HuH-7.5 (cell line): ENCODE results near the gene NFIX.

Source experiments
- DNase-seq: peaks from one replicate; pipeline ENCODE4 v3.0.0; 2011; ENCODE audit warnings: low spot score

Gene NFIX

DNA sequence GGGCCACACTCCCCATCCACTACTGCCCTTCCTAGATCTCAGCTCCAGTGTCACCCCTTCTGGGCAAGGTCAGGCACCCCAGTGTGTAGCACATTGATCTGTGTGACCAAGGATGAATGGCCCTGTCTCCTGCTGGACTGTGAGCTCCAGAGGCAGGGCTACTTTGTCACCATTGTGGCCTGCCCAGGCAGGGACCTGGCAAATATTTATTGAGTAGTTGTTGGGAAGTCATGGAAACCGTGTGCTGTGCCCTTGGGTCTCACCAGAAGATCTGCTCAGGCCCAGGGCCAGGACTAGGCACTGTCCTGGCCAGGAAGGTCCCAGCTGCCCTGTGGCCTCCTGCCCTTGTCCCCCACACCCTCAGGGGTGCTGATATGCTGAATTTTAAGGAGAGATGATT, 133.3 kb downstream of the NFIX start:
- DNase-seq = no peak

DNA sequence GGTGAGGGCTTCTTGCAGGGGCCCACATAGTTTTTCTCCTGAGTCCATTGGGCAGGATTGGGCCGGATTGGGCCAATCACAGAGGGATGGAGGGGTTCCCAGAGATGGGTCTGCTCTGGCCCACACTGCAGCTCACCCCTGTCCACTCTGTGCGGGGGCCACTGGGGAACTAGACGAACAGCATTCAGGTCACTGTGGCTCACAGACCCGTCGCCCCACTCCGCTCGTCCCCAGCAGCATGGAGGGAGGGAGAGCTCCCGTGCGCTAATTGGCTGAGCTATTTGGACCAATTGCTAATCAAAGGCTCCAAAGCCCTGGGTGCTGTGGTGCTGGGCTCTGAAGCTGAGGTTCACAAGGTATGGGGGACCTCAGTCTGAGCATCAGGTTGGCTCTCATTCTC, 134.1 kb downstream of the NFIX start:
- no peak for DNase-seq

DNA sequence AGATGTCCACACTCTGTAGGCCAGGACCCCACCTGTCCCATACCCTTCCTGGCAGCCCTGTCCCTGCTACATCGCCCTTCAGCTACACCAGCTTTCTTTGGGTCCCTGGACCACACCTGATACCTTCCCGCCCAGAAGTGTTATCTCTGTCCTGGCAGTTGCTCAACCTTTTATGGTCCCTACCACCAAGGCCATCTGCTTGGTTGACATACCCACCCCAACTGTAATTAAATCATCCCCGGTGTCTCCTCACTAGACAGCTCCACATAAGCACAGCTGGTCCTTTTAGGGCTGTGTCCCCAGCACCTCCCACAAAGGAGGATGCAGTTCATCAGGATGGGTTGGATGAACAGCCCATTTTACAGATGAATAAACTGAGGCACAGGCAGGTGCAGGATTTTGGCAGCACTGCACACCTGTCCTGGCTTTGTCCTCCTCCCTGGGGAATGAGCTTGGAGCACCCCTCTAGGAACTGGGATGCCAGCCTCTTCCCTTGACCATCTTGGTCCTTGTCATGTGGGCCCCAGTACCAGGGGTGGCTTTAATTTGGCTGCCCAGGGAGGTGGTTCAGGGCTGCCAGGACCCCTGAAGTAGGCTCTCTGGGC, 135.7 kb downstream of the NFIX start:
- DNase-seq = no peak

DNA sequence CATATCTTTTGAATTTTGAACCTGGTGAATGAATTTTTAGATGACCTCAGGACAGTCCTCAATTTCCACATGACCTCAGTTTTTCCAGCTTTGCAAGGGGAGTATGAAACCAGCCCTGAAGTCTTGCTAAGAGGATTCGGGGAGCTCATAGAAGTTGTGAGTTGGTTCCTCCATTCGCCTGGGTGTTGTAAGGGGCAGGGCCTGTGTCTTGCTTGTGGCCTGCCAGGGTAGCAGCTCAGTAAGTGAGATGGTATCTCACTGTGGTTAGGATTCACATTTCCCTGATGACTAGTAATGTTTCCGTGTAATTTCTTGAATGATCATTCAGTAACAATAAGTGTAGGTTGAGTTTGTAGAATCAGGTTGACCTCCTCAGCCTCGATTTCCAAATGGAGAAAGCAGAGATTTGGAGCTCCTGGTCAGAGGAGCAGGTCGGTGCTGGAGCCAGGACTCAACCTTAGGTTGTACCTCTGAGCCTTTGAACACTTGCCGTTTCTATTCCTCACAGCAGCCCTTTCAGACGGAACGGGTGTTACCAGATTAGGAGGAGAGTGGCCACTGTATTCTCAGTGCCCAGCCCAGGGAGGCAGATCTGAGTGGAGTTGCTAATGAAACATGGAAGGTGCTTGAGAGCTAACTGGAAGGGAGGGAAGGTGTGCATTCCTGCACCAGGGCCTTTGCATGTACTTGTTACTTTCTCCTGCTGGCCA, 137.4 kb downstream of the NFIX start:
- DNase-seq = no peak

- no peak for DNase-seq
Observed at GRCh38 chr19:13133241-13133870, 138.1 kb downstream of the NFIX start.

DNA sequence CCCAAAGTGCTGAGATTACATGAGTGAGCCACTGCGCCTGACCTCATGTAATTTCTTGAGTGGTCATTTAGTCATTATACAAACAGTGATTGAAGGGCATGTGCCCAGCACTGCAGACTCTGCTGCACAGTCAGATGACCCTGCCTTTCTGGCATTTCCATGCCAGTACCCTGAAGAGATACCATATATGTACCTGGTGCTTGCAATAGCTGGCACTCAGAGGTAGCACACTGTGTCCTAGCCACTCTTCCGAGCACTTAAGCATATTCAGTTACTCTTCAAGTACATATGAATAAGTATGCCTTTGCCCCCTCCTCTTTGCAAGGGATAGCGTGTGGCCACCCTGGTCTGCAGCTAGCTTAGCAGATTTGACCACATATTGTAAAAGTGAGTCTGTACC, 139.4 kb downstream of the NFIX start:
- no peak for DNase-seq

DNA sequence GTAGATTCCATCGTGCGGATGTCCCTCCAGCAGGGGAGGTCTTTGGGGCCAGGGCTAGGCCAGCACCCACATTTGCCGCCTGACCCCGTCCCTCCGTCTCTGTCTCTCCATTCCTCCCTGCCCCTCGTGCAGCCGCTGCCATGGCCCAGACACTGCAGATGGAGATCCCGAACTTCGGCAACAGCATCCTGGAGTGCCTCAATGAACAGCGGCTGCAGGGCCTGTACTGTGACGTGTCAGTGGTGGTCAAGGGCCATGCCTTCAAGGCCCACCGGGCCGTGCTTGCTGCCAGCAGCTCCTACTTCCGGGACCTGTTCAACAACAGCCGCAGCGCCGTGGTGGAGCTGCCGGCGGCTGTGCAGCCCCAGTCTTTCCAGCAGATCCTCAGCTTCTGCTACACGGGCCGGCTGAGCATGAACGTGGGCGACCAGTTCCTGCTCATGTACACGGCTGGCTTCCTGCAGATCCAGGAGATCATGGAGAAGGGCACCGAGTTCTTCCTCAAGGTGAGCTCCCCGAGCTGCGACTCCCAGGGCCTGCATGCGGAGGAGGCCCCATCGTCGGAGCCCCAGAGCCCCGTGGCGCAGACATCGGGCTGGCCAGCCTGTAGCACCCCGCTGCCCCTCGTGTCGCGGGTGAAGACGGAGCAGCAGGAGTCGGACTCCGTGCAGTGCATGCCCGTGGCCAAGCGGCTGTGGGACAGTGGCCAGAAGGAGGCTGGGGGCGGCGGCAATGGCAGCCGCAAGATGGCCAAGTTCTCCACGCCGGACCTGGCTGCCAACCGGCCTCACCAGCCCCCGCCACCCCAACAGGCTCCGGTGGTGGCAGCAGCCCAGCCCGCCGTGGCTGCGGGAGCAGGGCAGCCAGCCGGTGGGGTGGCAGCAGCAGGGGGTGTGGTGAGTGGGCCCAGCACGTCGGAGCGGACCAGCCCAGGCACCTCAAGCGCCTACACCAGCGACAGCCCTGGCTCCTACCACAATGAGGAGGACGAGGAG, 140.1 kb downstream of the NFIX start:
- DNase-seq = no peak

DNA sequence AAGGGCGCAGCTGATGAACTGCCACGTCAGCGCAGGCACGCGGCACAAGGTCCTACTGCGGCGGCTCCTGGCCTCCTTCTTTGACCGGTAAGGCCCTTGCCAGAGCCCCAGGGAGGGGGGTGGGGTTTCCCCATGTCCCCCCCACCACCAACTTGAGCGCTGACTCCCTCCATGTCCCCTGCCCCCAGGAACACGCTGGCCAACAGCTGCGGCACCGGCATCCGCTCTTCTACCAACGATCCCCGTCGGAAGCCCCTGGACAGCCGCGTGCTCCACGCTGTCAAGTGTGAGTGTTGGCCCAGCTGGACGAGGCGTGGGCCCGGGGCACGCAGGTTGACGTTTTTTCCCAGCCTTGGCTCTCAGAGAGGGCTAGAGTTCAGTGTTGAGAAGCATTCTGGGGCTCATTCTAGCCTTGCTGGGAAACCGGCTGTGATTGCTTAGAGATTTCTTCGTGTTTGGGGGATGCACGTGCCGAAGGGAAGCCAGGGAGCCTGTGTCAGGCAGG, 142.1 kb downstream of the NFIX start:
- no peak for DNase-seq

GRCh38 chr19:13138171-13138915, 143.1 kb downstream of the NFIX start:
- DNase-seq = no peak

DNA sequence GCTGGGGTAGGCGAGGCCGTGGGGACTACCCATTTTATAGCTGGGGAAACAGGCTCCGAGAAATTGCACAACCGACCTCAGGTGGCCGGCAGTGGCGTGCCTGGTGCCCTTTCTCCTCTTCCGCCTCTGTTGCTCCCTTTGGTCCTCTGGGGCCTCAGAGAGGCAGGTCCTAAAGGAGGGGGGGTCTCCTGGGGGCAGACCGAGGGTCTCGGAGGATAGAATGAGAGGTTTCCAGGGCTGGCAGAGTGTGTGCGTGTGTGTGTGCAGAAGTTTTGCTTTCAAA, 143.6 kb downstream of the NFIX start:
- no peak for DNase-seq

DNA sequence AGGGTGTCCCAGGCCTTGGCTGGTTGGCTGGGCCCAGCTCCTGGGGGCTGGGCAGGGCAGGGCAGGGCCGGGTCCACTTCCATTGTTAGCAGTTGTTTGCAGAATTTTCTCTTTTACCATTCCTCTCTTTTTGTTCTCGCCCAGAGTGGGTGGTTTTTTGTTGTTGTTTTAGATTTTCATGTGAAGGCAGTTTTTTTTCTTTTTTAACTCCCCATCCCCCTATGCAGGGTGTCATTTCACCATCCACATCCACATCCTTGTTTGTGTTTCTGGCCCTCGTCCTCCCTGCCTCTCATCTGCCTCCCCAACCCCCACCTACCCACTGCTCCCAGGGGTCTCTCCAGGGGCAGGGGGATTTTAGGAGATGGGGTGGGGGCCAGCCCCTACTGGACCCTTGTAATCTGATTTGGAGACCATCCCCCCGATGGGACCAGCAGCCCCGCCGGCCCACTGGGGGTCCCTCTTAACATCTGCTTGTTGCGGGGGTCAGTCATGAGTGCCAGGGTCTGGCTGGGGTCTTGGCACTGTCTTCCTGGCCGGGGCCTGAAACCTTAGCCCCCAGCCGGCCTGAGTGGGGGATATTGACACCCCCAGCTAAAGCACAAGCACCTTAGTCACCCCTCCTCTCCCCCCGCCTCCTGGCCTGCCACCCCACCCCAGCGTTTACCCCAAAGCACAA, 144.5 kb downstream of the NFIX start:
- no peak for DNase-seq

DNA sequence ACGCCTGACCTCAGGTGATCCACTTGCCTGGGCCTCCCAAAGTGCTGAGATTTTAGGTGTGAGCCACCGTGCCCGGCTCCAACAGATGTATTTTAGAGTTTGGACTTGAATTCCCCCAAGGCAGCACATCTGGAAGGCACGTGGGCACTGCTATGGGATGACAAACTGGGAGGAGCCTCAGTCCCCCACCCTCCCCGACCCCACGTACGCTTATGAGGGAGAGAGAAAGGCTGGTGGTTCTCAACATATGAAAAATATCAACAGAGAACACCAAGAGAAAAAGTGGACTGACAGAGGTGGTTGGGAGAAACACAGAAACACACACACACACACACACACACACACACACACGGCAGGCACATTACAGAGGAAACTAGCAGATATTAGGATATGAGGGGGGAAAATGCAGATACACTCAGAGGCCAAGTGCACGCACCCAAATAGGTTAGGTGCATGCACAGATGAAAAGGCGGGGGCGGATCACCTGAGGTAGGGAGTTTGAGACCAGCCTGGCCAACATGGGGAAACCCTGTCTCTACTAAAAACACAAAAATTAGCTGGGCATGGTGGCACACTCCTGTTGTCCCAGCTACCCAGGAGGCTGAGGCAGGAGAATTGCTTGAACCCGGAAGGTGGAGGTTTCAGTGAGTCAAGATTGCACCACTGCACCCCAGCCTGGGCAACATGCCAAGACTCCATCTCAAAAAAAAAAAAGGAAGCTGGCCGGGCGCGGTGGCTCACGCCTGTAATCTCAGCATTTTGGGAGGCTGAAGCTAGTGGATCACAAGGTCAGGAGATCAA, 151.7 kb downstream of the NFIX start:
- no peak for DNase-seq
